GM23338 (cell line): Measurements from ENCODE around the gene EVA1B. TPM values are rescaled to one million over a fixed set of nuclear protein-coding genes. Genes with fewer than 3 reads are reported as not detected.

ENCODE experiments used
- ATAC-seq: fragments of 200-7000 bp; cut with Tn5 transposase; 3 replicates; pipeline ENCODE4 v1.9.1; 2020
- DNase-seq: peaks from one replicate; pipeline ENCODE4 v3.0.0-alpha.2; 2015; ENCODE audit warnings: low spot score
- H2AFZ ChIP-seq: fragments of 200-600 bp; sonication (generic); 2 replicates; pipeline ENCODE4 v1.8.0; 2016; ENCODE audit warnings: antibody characterized with exemption, mild to moderate bottlenecking, moderate library complexity
- H3F3A ChIP-seq: fragments of 200-600 bp; sonication (generic); replicated peaks from 2 replicates; pipeline ENCODE4 v1.8.0; 2017; ENCODE audit warnings: antibody characterized with exemption, mixed run types, low read depth
- H3K27ac ChIP-seq: fragments of 200-600 bp; sonication (generic); 2 replicates; pipeline ENCODE4 v1.6.1; 2016; ENCODE audit warnings: low read depth
- H3K27me3 ChIP-seq: fragments of 200-600 bp; sonication (generic); 2 replicates; pipeline ENCODE4 v1.8.0; 2016; ENCODE audit warnings: mild to moderate bottlenecking, mixed run types, moderate library complexity; ENCODE audit not compliant: insufficient read depth
- H3K36me3 ChIP-seq: fragments of 200-600 bp; sonication (generic); 2 replicates; pipeline ENCODE4 v1.8.0; 2016; ENCODE audit warnings: mild to moderate bottlenecking; ENCODE audit not compliant: insufficient read depth
- H3K4me1 ChIP-seq: fragments of 200-600 bp; sonication (generic); 2 replicates; pipeline ENCODE4 v1.8.0; 2016; ENCODE audit warnings: mild to moderate bottlenecking, moderate library complexity; ENCODE audit not compliant: insufficient read depth
- H3K4me2 ChIP-seq: fragments of 200-600 bp; sonication (generic); 2 replicates; pipeline ENCODE4 v1.7.1; 2017; ENCODE audit warnings: mixed run types
- H3K4me3 ChIP-seq: fragments of 200-600 bp; sonication (generic); 2 replicates; pipeline ENCODE4 v1.6.1; 2016; ENCODE audit warnings: mixed run types
- H3K79me2 ChIP-seq: fragments of 200-600 bp; sonication (generic); replicated peaks from 2 replicates; pipeline ENCODE4 v1.8.0; 2017; ENCODE audit warnings: mild to moderate bottlenecking; ENCODE audit not compliant: insufficient read depth
- H3K9me2 ChIP-seq: fragments of 200-600 bp; sonication (generic); 2 replicates; pipeline ENCODE4 v1.8.0; 2017; ENCODE audit not compliant: insufficient read depth
- H4K20me1 ChIP-seq: fragments of 200-600 bp; sonication (generic); replicated peaks from 2 replicates; pipeline ENCODE4 v1.8.0; 2017; ENCODE audit warnings: mild to moderate bottlenecking; ENCODE audit not compliant: insufficient read depth
- H3K27ac Mint-ChIP-seq: 2 replicates; pipeline ENCODE4 v1.8.0; 2020; ENCODE audit warnings: inconsistent platforms, mild to moderate bottlenecking, moderate library complexity, mixed read lengths
- H3K27me3 Mint-ChIP-seq: 3 replicates; pipeline ENCODE4 v1.8.0; 2022; ENCODE audit warnings: low read depth, mild to moderate bottlenecking, moderate library complexity, mixed read lengths, inconsistent platforms; ENCODE audit not compliant: insufficient read depth, poor library complexity
- H3K36me3 Mint-ChIP-seq: 3 replicates; pipeline ENCODE4 v1.8.0; 2021; ENCODE audit warnings: low read depth, mild to moderate bottlenecking, inconsistent platforms, moderate library complexity, mixed read lengths
- H3K4me1 Mint-ChIP-seq: 3 replicates; pipeline ENCODE4 v1.8.0; 2020; ENCODE audit warnings: mild to moderate bottlenecking, inconsistent platforms, mixed read lengths
- H3K4me3 Mint-ChIP-seq: 3 replicates; pipeline ENCODE4 v1.8.0; 2021; ENCODE audit warnings: moderate library complexity, mild to moderate bottlenecking, inconsistent platforms, mixed read lengths
- H3K9me3 Mint-ChIP-seq: 3 replicates; pipeline ENCODE4 v1.8.0; 2020; ENCODE audit warnings: moderate library complexity, mild to moderate bottlenecking, inconsistent platforms, mixed read lengths
- CREB1 ChIP-seq: fragments of 250-450 bp; sonication (Bioruptor Pico); IDR thresholded peaks from 2 replicates; pipeline ENCODE4 v1.5.0; 2020; ENCODE audit warnings: low read depth, mild to moderate bottlenecking, moderate library complexity
- EZH2 ChIP-seq: fragments of 200-600 bp; sonication (generic); IDR thresholded peaks from one replicate; pipeline ENCODE4 v1.8.0; 2017; ENCODE audit warnings: antibody characterized with exemption, mild to moderate bottlenecking, low read depth; ENCODE audit not compliant: unreplicated experiment
- EZH2phosphoT487 ChIP-seq: fragments of 200-600 bp; sonication (generic); IDR thresholded peaks from one replicate; pipeline ENCODE4 v1.8.1; 2018; ENCODE audit warnings: antibody characterized with exemption; ENCODE audit not compliant: unreplicated experiment
- JUNB ChIP-seq: IDR thresholded peaks from one replicate; pipeline ENCODE4 v1.6.1; 2016; ENCODE audit warnings: antibody characterized with exemption; ENCODE audit not compliant: unreplicated experiment
- NANOG ChIP-seq: IDR thresholded peaks from 2 replicates; pipeline ENCODE4 v1.6.1; 2016; ENCODE audit warnings: antibody characterized with exemption, borderline replicate concordance
- POLR2AphosphoS5 ChIP-seq: IDR thresholded peaks from 2 replicates; pipeline ENCODE4 v1.6.1; 2016; ENCODE audit warnings: antibody characterized with exemption, low read depth
- STAT1 ChIP-seq: IDR thresholded peaks from one replicate; pipeline ENCODE4 v1.6.1; 2016; ENCODE audit warnings: antibody characterized with exemption; ENCODE audit not compliant: unreplicated experiment
- ZNF114 ChIP-seq: fragments of 250-450 bp; sonication (Bioruptor Pico); IDR thresholded peaks from 2 replicates; pipeline ENCODE4 v1.5.0; 2020; ENCODE audit warnings: mild to moderate bottlenecking, moderate library complexity
- ZNF331 ChIP-seq: fragments of 250-450 bp; sonication (Bioruptor Pico); IDR thresholded peaks from 2 replicates; pipeline ENCODE4 v1.5.0; 2020; ENCODE audit warnings: low read depth, mild to moderate bottlenecking, moderate library complexity
- polyA plus RNA-seq: library from polyadenylated mRNA; unstranded; fragments of >200 nt; fragmentation: Nextera tagmentation; extraction: Ambion mirVana; gene quantifications from 2 replicates; pipeline ENCODE4 v1.2.1, GENCODE V29; 2016
- total RNA-seq: library from RNA; depleted of rRNA; stranded (reverse); fragments of >200 nt; shearing (Covaris generic); gene quantifications from 2 replicates; pipeline ENCODE4 v1.2.3, GENCODE V29; 2014
- TF ChIP-seq, protein P1 (sequence below), 2 experiments: fragments of 200-600 bp in 1 of 2; sonication (generic) in 1 of 2; conservative IDR thresholded peaks; 2 replicates each; pipeline versions ENCODE4 v1.5.1 to v1.6.1; 2016 to 2017; ENCODE audit warnings: antibody characterized with exemption in 2 of 2, low read depth in 2 of 2, mild to moderate bottlenecking in 2 of 2, moderate library complexity in 1 of 2
- TF ChIP-seq, protein P2 (sequence below): IDR thresholded peaks from 2 replicates; pipeline ENCODE4 v1.6.1; 2016; ENCODE audit warnings: antibody characterized with exemption
- TF ChIP-seq, protein P3 (sequence below): IDR thresholded peaks from one replicate; pipeline ENCODE4 v1.6.1; 2018; ENCODE audit warnings: antibody characterized with exemption; ENCODE audit not compliant: unreplicated experiment
- TF ChIP-seq, protein P4 (sequence below): fragments of 250-450 bp; sonication (Bioruptor Pico); IDR thresholded peaks from 2 replicates; pipeline ENCODE4 v1.5.0; 2020; ENCODE audit warnings: mild to moderate bottlenecking, moderate library complexity

Gene EVA1B
- total and polyA plus RNA-seq, 2 experiments from 2014 or later = 9.2 to 27.3 TPM

DNA sequence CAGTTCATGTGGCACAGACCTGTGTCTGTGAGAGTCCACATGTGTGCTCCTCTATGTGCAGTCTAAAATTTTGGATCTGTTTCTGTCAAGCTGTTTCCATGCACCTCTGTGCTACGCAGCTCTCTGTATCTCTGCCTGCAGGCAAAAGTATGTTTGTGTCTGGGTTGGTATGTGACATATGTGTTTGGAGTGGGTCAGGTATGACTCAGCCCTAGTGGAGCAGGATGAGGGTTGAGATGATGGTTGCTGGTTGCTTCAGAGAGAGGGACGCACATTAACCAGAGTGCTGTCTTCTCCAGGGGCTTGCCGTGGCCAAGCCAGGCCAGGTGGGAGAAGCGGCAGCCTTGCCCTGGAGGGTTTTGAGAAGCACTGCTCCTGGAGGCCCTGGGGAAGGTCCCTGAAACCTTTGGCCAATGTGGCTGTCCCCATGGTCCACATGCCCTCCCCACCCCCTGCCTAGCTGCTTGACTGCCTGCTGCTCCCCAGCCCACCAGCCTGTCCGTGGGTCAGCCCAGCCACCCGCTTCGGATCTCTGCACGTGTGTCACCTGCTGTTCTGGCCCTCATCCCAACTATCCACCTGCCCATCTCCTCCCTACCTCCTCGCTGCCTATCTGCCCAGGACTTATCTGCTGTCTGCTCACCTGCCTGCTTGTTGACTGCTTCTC lies 4.1 kb upstream of the EVA1B start:
- H3K4me2 ChIP-seq = no peak overlapping the region
- H3K27me3 ChIP-seq = peaks cover 24% of the 10 kb centered on the region
- peaks cover 14% of the 10 kb centered on the region for H3K4me1 Mint-ChIP-seq
- H3K4me3 Mint-ChIP-seq = no peak overlapping the region
- ATAC-seq = no peak
- peaks cover 23% of the 10 kb centered on the region for H3K27me3 Mint-ChIP-seq
- no peak overlapping the region for H3K27ac ChIP-seq
- H3K27ac Mint-ChIP-seq = no peak overlapping the region
- no peaks in the 10 kb centered on the region for H3K36me3 ChIP-seq
- peaks cover 12% of the 10 kb centered on the region; the same call in 1 of the 2 replicates for H3F3A ChIP-seq
- no peaks in the 10 kb centered on the region for H4K20me1 ChIP-seq
- no peaks in the 10 kb centered on the region for H3K79me2 ChIP-seq
- no peak overlapping the region for H3K4me3 ChIP-seq
- H3K36me3 Mint-ChIP-seq = peaks cover 3% of the 10 kb centered on the region
- no peaks in the 10 kb centered on the region for H3K9me3 Mint-ChIP-seq
- H2AFZ ChIP-seq = no peak overlapping the region
- TF ChIP-seq NANOG = no peak
- no peak for TF ChIP-seq ZNF114 (CRISPR knock-in tag)
- no peak for TF ChIP-seq POLR2AphosphoS5
- TF ChIP-seq STAT1 = no peak
- TF ChIP-seq, protein P1, sequence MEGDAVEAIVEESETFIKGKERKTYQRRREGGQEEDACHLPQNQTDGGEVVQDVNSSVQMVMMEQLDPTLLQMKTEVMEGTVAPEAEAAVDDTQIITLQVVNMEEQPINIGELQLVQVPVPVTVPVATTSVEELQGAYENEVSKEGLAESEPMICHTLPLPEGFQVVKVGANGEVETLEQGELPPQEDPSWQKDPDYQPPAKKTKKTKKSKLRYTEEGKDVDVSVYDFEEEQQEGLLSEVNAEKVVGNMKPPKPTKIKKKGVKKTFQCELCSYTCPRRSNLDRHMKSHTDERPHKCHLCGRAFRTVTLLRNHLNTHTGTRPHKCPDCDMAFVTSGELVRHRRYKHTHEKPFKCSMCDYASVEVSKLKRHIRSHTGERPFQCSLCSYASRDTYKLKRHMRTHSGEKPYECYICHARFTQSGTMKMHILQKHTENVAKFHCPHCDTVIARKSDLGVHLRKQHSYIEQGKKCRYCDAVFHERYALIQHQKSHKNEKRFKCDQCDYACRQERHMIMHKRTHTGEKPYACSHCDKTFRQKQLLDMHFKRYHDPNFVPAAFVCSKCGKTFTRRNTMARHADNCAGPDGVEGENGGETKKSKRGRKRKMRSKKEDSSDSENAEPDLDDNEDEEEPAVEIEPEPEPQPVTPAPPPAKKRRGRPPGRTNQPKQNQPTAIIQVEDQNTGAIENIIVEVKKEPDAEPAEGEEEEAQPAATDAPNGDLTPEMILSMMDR (conservative IDR thresholded peaks at IDR 0.05; ENCODE audit: low read depth in 2 of 2) = no peak
- TF ChIP-seq JUNB = no peak
- no peak for TF ChIP-seq CREB1 (CRISPR knock-in tag)
- TF ChIP-seq EZH2 = no peak
- TF ChIP-seq ZNF331 (CRISPR knock-in tag) = no peak
- TF ChIP-seq, protein P2, sequence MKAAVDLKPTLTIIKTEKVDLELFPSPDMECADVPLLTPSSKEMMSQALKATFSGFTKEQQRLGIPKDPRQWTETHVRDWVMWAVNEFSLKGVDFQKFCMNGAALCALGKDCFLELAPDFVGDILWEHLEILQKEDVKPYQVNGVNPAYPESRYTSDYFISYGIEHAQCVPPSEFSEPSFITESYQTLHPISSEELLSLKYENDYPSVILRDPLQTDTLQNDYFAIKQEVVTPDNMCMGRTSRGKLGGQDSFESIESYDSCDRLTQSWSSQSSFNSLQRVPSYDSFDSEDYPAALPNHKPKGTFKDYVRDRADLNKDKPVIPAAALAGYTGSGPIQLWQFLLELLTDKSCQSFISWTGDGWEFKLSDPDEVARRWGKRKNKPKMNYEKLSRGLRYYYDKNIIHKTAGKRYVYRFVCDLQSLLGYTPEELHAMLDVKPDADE = no peak
- TF ChIP-seq, protein P3, sequence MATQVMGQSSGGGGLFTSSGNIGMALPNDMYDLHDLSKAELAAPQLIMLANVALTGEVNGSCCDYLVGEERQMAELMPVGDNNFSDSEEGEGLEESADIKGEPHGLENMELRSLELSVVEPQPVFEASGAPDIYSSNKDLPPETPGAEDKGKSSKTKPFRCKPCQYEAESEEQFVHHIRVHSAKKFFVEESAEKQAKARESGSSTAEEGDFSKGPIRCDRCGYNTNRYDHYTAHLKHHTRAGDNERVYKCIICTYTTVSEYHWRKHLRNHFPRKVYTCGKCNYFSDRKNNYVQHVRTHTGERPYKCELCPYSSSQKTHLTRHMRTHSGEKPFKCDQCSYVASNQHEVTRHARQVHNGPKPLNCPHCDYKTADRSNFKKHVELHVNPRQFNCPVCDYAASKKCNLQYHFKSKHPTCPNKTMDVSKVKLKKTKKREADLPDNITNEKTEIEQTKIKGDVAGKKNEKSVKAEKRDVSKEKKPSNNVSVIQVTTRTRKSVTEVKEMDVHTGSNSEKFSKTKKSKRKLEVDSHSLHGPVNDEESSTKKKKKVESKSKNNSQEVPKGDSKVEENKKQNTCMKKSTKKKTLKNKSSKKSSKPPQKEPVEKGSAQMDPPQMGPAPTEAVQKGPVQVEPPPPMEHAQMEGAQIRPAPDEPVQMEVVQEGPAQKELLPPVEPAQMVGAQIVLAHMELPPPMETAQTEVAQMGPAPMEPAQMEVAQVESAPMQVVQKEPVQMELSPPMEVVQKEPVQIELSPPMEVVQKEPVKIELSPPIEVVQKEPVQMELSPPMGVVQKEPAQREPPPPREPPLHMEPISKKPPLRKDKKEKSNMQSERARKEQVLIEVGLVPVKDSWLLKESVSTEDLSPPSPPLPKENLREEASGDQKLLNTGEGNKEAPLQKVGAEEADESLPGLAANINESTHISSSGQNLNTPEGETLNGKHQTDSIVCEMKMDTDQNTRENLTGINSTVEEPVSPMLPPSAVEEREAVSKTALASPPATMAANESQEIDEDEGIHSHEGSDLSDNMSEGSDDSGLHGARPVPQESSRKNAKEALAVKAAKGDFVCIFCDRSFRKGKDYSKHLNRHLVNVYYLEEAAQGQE = no peak
- TF ChIP-seq, protein P4, sequence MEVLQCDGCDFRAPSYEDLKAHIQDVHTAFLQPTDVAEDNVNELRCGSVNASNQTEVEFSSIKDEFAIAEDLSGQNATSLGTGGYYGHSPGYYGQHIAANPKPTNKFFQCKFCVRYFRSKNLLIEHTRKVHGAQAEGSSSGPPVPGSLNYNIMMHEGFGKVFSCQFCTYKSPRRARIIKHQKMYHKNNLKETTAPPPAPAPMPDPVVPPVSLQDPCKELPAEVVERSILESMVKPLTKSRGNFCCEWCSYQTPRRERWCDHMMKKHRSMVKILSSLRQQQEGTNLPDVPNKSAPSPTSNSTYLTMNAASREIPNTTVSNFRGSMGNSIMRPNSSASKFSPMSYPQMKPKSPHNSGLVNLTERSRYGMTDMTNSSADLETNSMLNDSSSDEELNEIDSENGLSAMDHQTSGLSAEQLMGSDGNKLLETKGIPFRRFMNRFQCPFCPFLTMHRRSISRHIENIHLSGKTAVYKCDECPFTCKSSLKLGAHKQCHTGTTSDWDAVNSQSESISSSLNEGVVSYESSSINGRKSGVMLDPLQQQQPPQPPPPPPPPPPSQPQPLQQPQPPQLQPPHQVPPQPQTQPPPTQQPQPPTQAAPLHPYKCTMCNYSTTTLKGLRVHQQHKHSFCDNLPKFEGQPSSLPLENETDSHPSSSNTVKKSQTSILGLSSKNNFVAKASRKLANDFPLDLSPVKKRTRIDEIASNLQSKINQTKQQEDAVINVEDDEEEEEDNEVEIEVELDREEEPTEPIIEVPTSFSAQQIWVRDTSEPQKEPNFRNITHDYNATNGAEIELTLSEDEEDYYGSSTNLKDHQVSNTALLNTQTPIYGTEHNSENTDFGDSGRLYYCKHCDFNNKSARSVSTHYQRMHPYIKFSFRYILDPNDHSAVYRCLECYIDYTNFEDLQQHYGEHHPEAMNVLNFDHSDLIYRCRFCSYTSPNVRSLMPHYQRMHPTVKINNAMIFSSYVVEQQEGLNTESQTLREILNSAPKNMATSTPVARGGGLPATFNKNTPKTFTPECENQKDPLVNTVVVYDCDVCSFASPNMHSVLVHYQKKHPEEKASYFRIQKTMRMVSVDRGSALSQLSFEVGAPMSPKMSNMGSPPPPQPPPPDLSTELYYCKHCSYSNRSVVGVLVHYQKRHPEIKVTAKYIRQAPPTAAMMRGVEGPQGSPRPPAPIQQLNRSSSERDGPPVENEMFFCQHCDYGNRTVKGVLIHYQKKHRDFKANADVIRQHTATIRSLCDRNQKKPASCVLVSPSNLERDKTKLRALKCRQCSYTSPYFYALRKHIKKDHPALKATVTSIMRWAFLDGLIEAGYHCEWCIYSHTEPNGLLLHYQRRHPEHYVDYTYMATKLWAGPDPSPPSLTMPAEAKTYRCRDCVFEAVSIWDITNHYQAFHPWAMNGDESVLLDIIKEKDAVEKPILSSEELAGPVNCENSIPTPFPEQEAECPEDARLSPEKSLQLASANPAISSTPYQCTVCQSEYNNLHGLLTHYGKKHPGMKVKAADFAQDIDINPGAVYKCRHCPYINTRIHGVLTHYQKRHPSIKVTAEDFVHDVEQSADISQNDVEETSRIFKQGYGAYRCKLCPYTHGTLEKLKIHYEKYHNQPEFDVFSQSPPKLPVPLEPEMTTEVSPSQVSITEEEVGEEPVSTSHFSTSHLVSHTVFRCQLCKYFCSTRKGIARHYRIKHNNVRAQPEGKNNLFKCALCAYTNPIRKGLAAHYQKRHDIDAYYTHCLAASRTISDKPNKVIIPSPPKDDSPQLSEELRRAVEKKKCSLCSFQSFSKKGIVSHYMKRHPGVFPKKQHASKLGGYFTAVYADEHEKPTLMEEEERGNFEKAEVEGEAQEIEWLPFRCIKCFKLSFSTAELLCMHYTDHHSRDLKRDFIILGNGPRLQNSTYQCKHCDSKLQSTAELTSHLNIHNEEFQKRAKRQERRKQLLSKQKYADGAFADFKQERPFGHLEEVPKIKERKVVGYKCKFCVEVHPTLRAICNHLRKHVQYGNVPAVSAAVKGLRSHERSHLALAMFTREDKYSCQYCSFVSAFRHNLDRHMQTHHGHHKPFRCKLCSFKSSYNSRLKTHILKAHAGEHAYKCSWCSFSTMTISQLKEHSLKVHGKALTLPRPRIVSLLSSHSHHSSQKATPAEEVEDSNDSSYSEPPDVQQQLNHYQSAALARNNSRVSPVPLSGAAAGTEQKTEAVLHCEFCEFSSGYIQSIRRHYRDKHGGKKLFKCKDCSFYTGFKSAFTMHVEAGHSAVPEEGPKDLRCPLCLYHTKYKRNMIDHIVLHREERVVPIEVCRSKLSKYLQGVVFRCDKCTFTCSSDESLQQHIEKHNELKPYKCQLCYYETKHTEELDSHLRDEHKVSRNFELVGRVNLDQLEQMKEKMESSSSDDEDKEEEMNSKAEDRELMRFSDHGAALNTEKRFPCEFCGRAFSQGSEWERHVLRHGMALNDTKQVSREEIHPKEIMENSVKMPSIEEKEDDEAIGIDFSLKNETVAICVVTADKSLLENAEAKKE = no peak
- TF ChIP-seq EZH2phosphoT487 = no peak
- peaks cover 6% of the 10 kb centered on the region; the same call in 1 of the 2 replicates for H3K9me2 ChIP-seq
- no peak for DNase-seq
- H3K4me1 ChIP-seq = peaks cover 18% of the 10 kb centered on the region
